Glutamatergic neuron (in vitro differentiated cells): ENCODE data around the gene GALNT17. TPM values are rescaled to one million over a fixed set of nuclear protein-coding genes. Genes with fewer than 3 reads are reported as not detected.
"Not testable (repeated sequence)": the region's sequence is repeated elsewhere in the genome, so short reads cannot be mapped to it uniquely, and the experiment has no call there.

Experiments used
- DNase-seq: peaks from one replicate; pipeline ENCODE4 v3.0.0; 2022
- H3K27ac Mint-ChIP-seq: one replicate; pipeline ENCODE4 v1.8.0; 2020; ENCODE audit warnings: mild to moderate bottlenecking, mixed read lengths, inconsistent platforms; ENCODE audit not compliant: unreplicated experiment
- H3K27me3 Mint-ChIP-seq: one replicate; pipeline ENCODE4 v1.8.0; 2020; ENCODE audit warnings: mild to moderate bottlenecking, moderate library complexity, mixed read lengths, inconsistent platforms; ENCODE audit not compliant: unreplicated experiment
- H3K36me3 Mint-ChIP-seq: one replicate; pipeline ENCODE4 v1.8.0; 2020; ENCODE audit warnings: mild to moderate bottlenecking, mixed read lengths, inconsistent platforms; ENCODE audit not compliant: unreplicated experiment
- H3K4me1 Mint-ChIP-seq: one replicate; pipeline ENCODE4 v1.8.0; 2020; ENCODE audit warnings: mild to moderate bottlenecking, low read depth, mixed read lengths, inconsistent platforms; ENCODE audit not compliant: unreplicated experiment
- H3K4me3 Mint-ChIP-seq: one replicate; pipeline ENCODE4 v1.8.0; 2020; ENCODE audit warnings: mild to moderate bottlenecking, mixed read lengths, inconsistent platforms; ENCODE audit not compliant: unreplicated experiment
- H3K9me3 Mint-ChIP-seq: one replicate; pipeline ENCODE4 v1.8.0; 2020; ENCODE audit warnings: mild to moderate bottlenecking, moderate library complexity, mixed read lengths, inconsistent platforms; ENCODE audit not compliant: unreplicated experiment
- CTCF ChIP-seq: fragments of 200-600 bp; sonication (generic); IDR thresholded peaks from one replicate; pipeline ENCODE4 v1.5.0; 2021; ENCODE audit not compliant: partially characterized antibody, unreplicated experiment
- total RNA-seq: library from RNA; stranded (reverse); fragmentation: NEBNext Ultra II Directional; extraction: Animal tissue kit (Norgen Biotek cat#: 25700); gene quantifications from one replicate; pipeline ENCODE4 v1.2.1, GENCODE V29; 2021; ENCODE audit not compliant: unreplicated experiment

The GALNT17 gene
- total RNA-seq, 1 donor from 2014 or later: 42.0 TPM

- TF ChIP-seq CTCF: no peak
- Mint-ChIP-seq H3K27ac (no peak overlapping the region), H3K4me3 (no peak overlapping the region), H3K36me3 (peaks cover 6% of the 10 kb centered on the region), H3K9me3 (peaks cover 1% of the 10 kb centered on the region), H3K4me1 (no peaks in the 10 kb centered on the region), H3K27me3 (no peaks in the 10 kb centered on the region)
- no peak for DNase-seq
Observed at GRCh38 chr7:71580027-71580426, 448.1 kb downstream of the GALNT17 start.

- Mint-ChIP-seq H3K4me3 (no peak overlapping the region), H3K9me3 (no peaks in the 10 kb centered on the region), H3K4me1 (no peaks in the 10 kb centered on the region), H3K27ac (no peak overlapping the region), H3K27me3 (no peaks in the 10 kb centered on the region), H3K36me3 (peaks cover 14% of the 10 kb centered on the region)
- TF ChIP-seq CTCF: no peak
- DNase-seq: no peak
Observed at GRCh38 chr7:71584256-71584655, 452.3 kb downstream of the GALNT17 start.

- no peak for DNase-seq
- no peak for TF ChIP-seq CTCF
- Mint-ChIP-seq H3K4me3 (no peak overlapping the region), H3K36me3 (peaks cover 17% of the 10 kb centered on the region), H3K27me3 (peaks cover 5% of the 10 kb centered on the region), H3K27ac (no peak overlapping the region), H3K9me3 (peaks cover 1% of the 10 kb centered on the region), H3K4me1 (no peaks in the 10 kb centered on the region)
Observed at GRCh38 chr7:71591876-71592275, 459.9 kb downstream of the GALNT17 start.

- peaks cover 17% of the 10 kb centered on the region for H3K36me3 Mint-ChIP-seq
- not testable (repeated sequence) for DNase-seq, H3K27ac Mint-ChIP-seq, H3K9me3 Mint-ChIP-seq, H3K27me3 Mint-ChIP-seq, H3K4me3 Mint-ChIP-seq, H3K4me1 Mint-ChIP-seq
Observed at GRCh38 chr7:71592388-71592787, 460.4 kb downstream of the GALNT17 start.

GRCh38 chr7:71594736-71595135, 462.8 kb downstream of the GALNT17 start:
- Mint-ChIP-seq H3K9me3 (peaks cover 1% of the 10 kb centered on the region), H3K36me3 (peaks cover 10% of the 10 kb centered on the region), H3K4me3 (no peak overlapping the region), H3K27me3 (peaks cover 5% of the 10 kb centered on the region), H3K27ac (no peak overlapping the region), H3K4me1 (peaks cover 1% of the 10 kb centered on the region)
- TF ChIP-seq CTCF: no peak
- DNase-seq: no peak

- H3K27me3 Mint-ChIP-seq: peaks cover 5% of the 10 kb centered on the region
- H3K4me3 Mint-ChIP-seq: no peak overlapping the region
- H3K36me3 Mint-ChIP-seq: peaks cover 10% of the 10 kb centered on the region
- H3K4me1 Mint-ChIP-seq: peaks cover 4% of the 10 kb centered on the region
- peaks cover 4% of the 10 kb centered on the region for H3K9me3 Mint-ChIP-seq
- DNase-seq: no peak
- TF ChIP-seq CTCF: no peak
- no peak overlapping the region for H3K27ac Mint-ChIP-seq
Observed at GRCh38 chr7:71595176-71595575, 463.2 kb downstream of the GALNT17 start.
